ENCODE data around the gene MTARC2.

- no peak for TF ChIP-seq EZH2phosphoT487 (IDR thresholded peaks at IDR 0.05; ENCODE audit: insufficient read depth, low read depth)
- TF ChIP-seq EZH2 (IDR thresholded peaks at IDR 0.05; ENCODE audit: insufficient read depth, poor library complexity, severe bottlenecking), result no peak
Observed at GRCh38 chr1:220806408-220806807, 58.3 kb downstream of the MTARC2 start.

All from GM23248 (cell line).